AG09319 (cell line): ENCODE measurements around the gene TUBG1.
"Not testable (repeated sequence)": the region's sequence is repeated elsewhere in the genome, so short reads cannot be mapped to it uniquely, and the experiment has no call there.

Source experiments
- DNase-seq: peaks from one replicate; pipeline ENCODE4 v3.0.0-alpha.2; 2010; ENCODE audit warnings: low read depth; ENCODE audit errors: extremely low read depth
- CTCF ChIP-seq: IDR thresholded peaks from 2 replicates; pipeline ENCODE4 v1.5.1; 2011; ENCODE audit warnings: low read depth, mild to moderate bottlenecking, inconsistent platforms, low read length, moderate library complexity

The TUBG1 gene

DNA sequence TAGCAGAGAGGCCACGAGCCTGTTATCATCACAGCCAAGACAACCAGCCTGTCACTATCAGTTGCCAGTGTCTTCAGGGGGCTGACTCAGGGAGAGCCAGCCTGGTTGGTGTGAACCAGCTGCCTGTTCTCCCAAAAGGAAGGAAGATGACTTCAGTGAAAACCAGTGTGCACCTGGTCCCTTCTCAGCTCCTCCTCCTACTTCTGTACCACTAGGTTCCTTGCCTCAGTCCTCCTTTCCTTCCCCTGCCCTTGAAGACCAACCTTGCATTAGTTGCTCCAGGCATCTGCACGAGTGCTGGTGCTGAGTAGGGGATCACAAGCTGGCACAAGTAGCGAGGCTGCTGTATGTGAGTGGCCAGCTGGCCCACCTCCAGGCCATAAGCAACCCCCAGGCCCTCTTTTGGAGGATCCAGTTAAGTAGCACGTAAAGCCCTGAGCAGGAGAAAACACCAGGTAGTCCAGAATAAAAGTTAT, 8.5 kb downstream of the TUBG1 start:
- no peak for TF ChIP-seq CTCF
- DNase-seq = no peak

- DNase-seq = no peak
- peak; percentile 2 for TF ChIP-seq CTCF
Observed at GRCh38 chr17:42618442-42619150, 9.1 kb downstream of the TUBG1 start.

DNA sequence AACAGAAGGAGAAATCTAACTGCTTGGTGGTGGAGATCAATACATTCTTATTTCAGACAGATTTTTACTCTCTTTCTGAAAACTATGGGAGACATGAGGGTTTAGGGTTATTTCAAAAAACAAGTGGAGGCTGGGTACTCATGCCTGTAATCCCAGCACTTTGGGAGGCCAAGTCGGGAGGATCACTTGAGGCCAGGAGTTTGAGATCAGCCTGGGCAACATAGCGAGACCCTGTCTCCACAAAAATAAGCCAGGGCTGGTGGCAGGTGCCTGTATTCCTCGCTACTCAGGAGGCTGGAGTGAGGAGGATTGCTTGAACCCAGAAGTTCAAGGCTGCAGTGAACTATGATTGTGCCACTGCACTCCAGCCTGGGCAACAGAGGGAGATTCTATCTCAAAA, 12.5 kb downstream of the TUBG1 start:
- DNase-seq = not testable (repeated sequence)

GRCh38 chr17:42623271-42623670, 13.8 kb downstream of the TUBG1 start:
- no peak for DNase-seq
- TF ChIP-seq CTCF = no peak

- no peak for DNase-seq
- TF ChIP-seq CTCF = no peak
Observed at GRCh38 chr17:42623732-42624596, 14.5 kb downstream of the TUBG1 start.

DNA sequence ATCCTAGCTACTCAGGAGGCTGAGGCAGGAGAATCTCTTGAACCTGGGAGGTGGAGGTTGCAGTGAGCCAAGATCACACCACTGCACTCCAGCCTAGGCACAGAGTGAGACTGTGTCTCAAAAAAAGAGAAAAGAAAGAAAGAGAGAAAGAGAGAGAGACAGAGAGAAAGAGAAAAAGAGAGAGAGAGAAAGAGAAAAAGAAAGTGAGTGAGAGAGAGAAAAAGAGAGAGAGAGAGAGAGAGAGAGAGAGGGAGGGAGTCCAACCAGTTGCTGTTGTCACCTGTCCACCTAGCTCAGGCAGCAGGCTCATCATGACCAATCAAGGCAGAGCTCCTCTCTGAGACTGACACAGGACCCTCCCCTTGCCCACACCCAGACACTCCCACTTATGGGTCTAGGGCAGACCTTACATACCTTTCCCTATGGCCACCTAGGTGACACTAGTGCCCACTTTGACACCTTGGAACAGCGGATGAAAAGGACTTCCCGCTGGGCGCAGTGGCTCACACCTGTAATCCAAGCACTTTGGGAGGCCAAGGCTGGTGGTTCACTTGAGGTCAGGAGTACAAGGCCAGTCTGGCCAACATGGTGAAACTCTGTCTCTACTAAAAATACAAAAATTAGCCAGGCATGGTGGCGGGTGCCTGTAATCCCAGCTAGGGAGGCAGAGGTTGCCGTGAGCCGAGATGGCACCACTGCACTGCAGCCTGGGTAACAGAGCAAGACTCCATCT, 17.7 kb downstream of the TUBG1 start:
- DNase-seq = not testable (repeated sequence)

DNA sequence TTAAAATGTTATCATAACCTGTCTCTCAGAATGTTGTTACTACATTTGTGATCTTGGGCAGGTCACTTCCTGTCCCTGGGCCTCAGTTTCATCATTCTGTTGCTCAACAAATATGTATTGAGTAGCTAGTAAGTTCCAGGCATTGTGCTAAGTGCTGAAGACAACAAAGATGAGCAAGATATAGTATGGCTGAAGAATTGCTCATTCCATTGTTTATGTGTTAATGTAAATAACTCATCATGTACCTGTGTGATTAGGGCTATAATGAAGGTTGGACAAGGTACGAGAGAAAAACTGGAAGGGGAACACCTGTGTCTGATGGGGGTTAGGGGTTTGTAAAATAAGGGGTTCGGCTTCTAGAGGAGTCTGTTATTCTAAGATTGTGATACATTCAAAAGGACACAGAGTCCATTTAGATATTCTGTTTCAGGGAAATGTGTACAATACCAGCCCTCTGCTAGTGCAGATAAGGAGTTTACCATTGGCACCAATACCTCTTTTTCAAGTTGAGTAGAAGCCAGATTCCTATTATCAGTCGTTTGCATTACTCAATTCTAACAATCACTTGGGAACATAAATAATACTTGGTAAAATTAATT, 20.0 kb downstream of the TUBG1 start:
- no peak for TF ChIP-seq CTCF
- no peak for DNase-seq
